ENCODE measurements around the gene FCGR3A.
"Not testable (repeated sequence)": the region's sequence is repeated elsewhere in the genome, so short reads cannot be mapped to it uniquely, and the experiment has no call there.

The FCGR3A gene

GRCh38 chr1:161513953-161514352 is 35.7 kb downstream of the FCGR3A start:
- DNase-seq (ENCODE audit: extremely low spot score); POLR2A ChIA-PET; CTCF ChIA-PET: not testable (repeated sequence)

- DNase-seq (ENCODE audit: extremely low spot score); CTCF ChIA-PET; POLR2A ChIA-PET: not testable (repeated sequence)
Measured at GRCh38 chr1:161513448-161513780, 36.2 kb downstream of the FCGR3A start.

- CTCF ChIA-PET; DNase-seq (ENCODE audit: extremely low spot score); POLR2A ChIA-PET: not testable (repeated sequence)
Measured at GRCh38 chr1:161512636-161513447, 36.8 kb downstream of the FCGR3A start.

- ChIA-PET CTCF (no interaction called here), POLR2A (no interaction called here)
- TF ChIP-seq CTCF (IDR thresholded peaks at IDR 0.05; ENCODE audit: control extremely low read depth, extremely low read depth, low read depth, missing control alignments), result no peak
- DNase-seq (ENCODE audit: extremely low spot score), result no peak
Measured at GRCh38 chr1:161511756-161512060, 37.9 kb downstream of the FCGR3A start.

- no peak for DNase-seq (ENCODE audit: extremely low spot score)
- CTCF ChIA-PET, result no interaction called here
- POLR2A ChIA-PET, result no interaction called here
- no peak for TF ChIP-seq CTCF (IDR thresholded peaks at IDR 0.05; ENCODE audit: control extremely low read depth, extremely low read depth, low read depth, missing control alignments)
Measured at GRCh38 chr1:161511018-161511755, 38.4 kb downstream of the FCGR3A start.

GRCh38 chr1:161510477-161510876 is 39.1 kb downstream of the FCGR3A start:
- POLR2A ChIA-PET, result no interaction called here

GRCh38 chr1:161506336-161507223 is 43.0 kb downstream of the FCGR3A start:
- TF ChIP-seq CTCF (IDR thresholded peaks at IDR 0.05; ENCODE audit: control extremely low read depth, extremely low read depth, low read depth, missing control alignments), result no peak
- ChIA-PET CTCF (interaction anchor here (1.2 to 3.1 kb wide), 5 partner anchors 10 to 19 kb away, joined by 3 to 14 read pairs (median 7); no protein-coding TSS in a partner anchor), POLR2A (no interaction called here)
- DNase-seq (ENCODE audit: extremely low spot score), result no peak

More at GRCh38 chr1:161510477-161510876, 39.1 kb downstream of the FCGR3A start:
- CTCF ChIA-PET, result no interaction called here
- no peak for TF ChIP-seq CTCF (IDR thresholded peaks at IDR 0.05; ENCODE audit: control extremely low read depth, extremely low read depth, low read depth, missing control alignments)
- no peak for DNase-seq (ENCODE audit: extremely low spot score)

GRCh38 chr1:161505686-161506085 is 43.9 kb downstream of the FCGR3A start:
- ChIA-PET POLR2A (no interaction called here), CTCF (interaction anchor here (1.2 to 3.1 kb wide), 5 partner anchors 11 to 18 kb away, joined by 3 to 14 read pairs (median 7); no protein-coding TSS in a partner anchor)
- TF ChIP-seq CTCF (IDR thresholded peaks at IDR 0.05; ENCODE audit: control extremely low read depth, extremely low read depth, low read depth, missing control alignments), result no peak
- DNase-seq (ENCODE audit: extremely low spot score), result no peak
